Measurements from ENCODE around the gene TMEM231. TPM values are rescaled to one million over a fixed set of nuclear protein-coding genes. Genes with fewer than 3 reads are reported as not detected.

TMEM231 gene
- total RNA-seq, 1 experiment from 2014 or later: 3.4 TPM

- H3K4me3 Mint-ChIP-seq: no peak overlapping the region
- Histone ChIP-seq H2BK15ac (ENCODE audit: low read depth, low read length) (no peak overlapping the region), H3K14ac (ENCODE audit: insufficient read depth, low read length) (no peak overlapping the region), H3K4me2 (ENCODE audit: insufficient read depth, insufficient read length, low read length) (no peak overlapping the region), H3K79me2 (ENCODE audit: insufficient read depth, low read length) (no peaks in the 10 kb centered on the region), H2BK20ac (ENCODE audit: low read depth, low read length, poor library complexity, severe bottlenecking) (no peak overlapping the region), H4K91ac (ENCODE audit: insufficient read length, low read depth, low read length) (no peak overlapping the region), H3K4me1 (ENCODE audit: insufficient read depth, low read length) (peaks cover 8% of the 10 kb centered on the region; the same call in 1 of the 2 replicates), H3K79me1 (ENCODE audit: insufficient read depth, low read depth, low read length, poor library complexity, severe bottlenecking) (no peaks in the 10 kb centered on the region), H3K23ac (ENCODE audit: insufficient read length, low read depth, low read length) (no peak overlapping the region), H2BK12ac (ENCODE audit: insufficient read length, low read depth, low read length) (no peak overlapping the region), H4K20me1 (ENCODE audit: control insufficient read depth, insufficient read depth, insufficient read length) (no peaks in the 10 kb centered on the region), H3K9ac (ENCODE audit: extremely low read depth, insufficient read length, low read length) (no peak overlapping the region), H3K27me3 (ENCODE audit: insufficient read depth, low read length) (no peaks in the 10 kb centered on the region), H3K4ac (ENCODE audit: low read depth, low read length) (no peak overlapping the region), H3K23me2 (ENCODE audit: insufficient read length, low read depth, low read length, poor library complexity, severe bottlenecking) (no peaks in the 10 kb centered on the region), H3K9me3 (ENCODE audit: control insufficient read depth, low read depth, low read length) (no peaks in the 10 kb centered on the region), H3K27ac (ENCODE audit: insufficient read length, low read depth, low read length) (no peak overlapping the region), H2BK120ac (ENCODE audit: low read depth, low read length, poor library complexity, severe bottlenecking) (no peak overlapping the region), H3K56ac (ENCODE audit: insufficient read length, low read depth, low read length) (no peak overlapping the region), H4K8ac (replicated peaks; ENCODE audit: insufficient read length, low read depth, low read length) (no peak overlapping the region), H3T11ph (ENCODE audit: low read length) (no peak overlapping the region), H2AK5ac (ENCODE audit: insufficient read length, low read length) (no peak overlapping the region), H2BK5ac (ENCODE audit: insufficient read length, low read length) (no peak overlapping the region), H2AFZ (ENCODE audit: low read length) (no peak overlapping the region), H4K5ac (ENCODE audit: insufficient read length, low read depth, low read length) (no peak overlapping the region), H3K18ac (ENCODE audit: insufficient read length, low read depth, low read length) (no peak overlapping the region)
- H3K27ac Mint-ChIP-seq: peak overlapping the region in 2 of 3 experiments; percentile 4 to 9; a peak in 2 of 7 replicates
- no peak for TF ChIP-seq CTCF (conservative IDR thresholded peaks at IDR 0.05)
- no peaks in the 10 kb centered on the region for H3K27me3 Mint-ChIP-seq (ENCODE audit: low read depth)
- H3K9me3 Mint-ChIP-seq: no peaks in the 10 kb centered on the region
- H3K4me1 Mint-ChIP-seq: peaks cover 14 to 15% of the 10 kb centered on the region in 2 experiments
- DNase-seq: no peak
- H3K36me3 Mint-ChIP-seq (ENCODE audit: insufficient read depth in 1 of 3, low read depth in 3 of 3): peaks cover 17 to 64% (median 55%) of the 10 kb centered on the region in 3 experiments; a peak in 6 of 7 replicates
- WGBS (ENCODE audit: extremely low coverage, insufficient read length, low lambda C conversion rate): no CpG with 5 or more reads among the region's 3 CpGs
These were observed 20.3 kb upstream of the TMEM231 start for GRCh38 chr16:75576384-75576811.
